Natural killer cell (primary cell): ENCODE data around the gene MAP7D2. TPM values are rescaled to one million over a fixed set of nuclear protein-coding genes. Genes with fewer than 3 reads are reported as not detected.
A peak's percentile ranks its signal among the peaks of the same experiment; 100 is the strongest.

ENCODE experiments used
- ATAC-seq, 3 donors: fragments of 150-1000 bp in 2 of 3; fragments of 200-7000 bp in 1 of 3; cut with Tn5 transposase; 1 replicate in 1 of 3; 2 replicates in 2 of 3; pipeline ENCODE4 v1.10.0; 2021; ENCODE audit warnings: mild to moderate bottlenecking in 2 of 3, moderate library complexity in 2 of 3
- DNase-seq, 2 donors: peaks; one replicate each; pipeline versions ENCODE4 v3.0.0 to v3.0.0-alpha.2; 2013 to 2021; ENCODE audit warnings: mixed read lengths in 1 of 2
- H3K27ac ChIP-seq: one replicate; pipeline ENCODE4 v1.5.1; 2013; ENCODE audit warnings: mild to moderate bottlenecking, low read length
- H3K27me3 ChIP-seq: one replicate; pipeline ENCODE4 v1.6.1; 2013; ENCODE audit warnings: low read length; ENCODE audit not compliant: control insufficient read depth, insufficient read depth
- H3K36me3 ChIP-seq: one replicate; pipeline ENCODE4 v1.6.1; 2013; ENCODE audit warnings: low read length; ENCODE audit not compliant: control insufficient read depth, insufficient read depth
- H3K4me1 ChIP-seq: one replicate; pipeline ENCODE4 v1.6.1; 2013; ENCODE audit warnings: low read length; ENCODE audit not compliant: control insufficient read depth, insufficient read depth
- H3K4me3 ChIP-seq: one replicate; pipeline ENCODE4 v1.5.1; 2013; ENCODE audit warnings: low read length
- H3K9me3 ChIP-seq: one replicate; pipeline ENCODE4 v1.6.1; 2013; ENCODE audit warnings: low read length; ENCODE audit not compliant: control insufficient read depth, insufficient read depth
- H3K27ac Mint-ChIP-seq, 2 donors: one replicate each; pipeline ENCODE4 v1.8.0; 2022; ENCODE audit warnings: mild to moderate bottlenecking in 2 of 2, mixed read lengths in 2 of 2, moderate library complexity in 1 of 2
- H3K27me3 Mint-ChIP-seq, 2 donors: one replicate each; pipeline ENCODE4 v1.8.0; 2022; ENCODE audit warnings: low read depth in 2 of 2, mixed read lengths in 2 of 2
- H3K36me3 Mint-ChIP-seq: one replicate; pipeline ENCODE4 v1.8.0; 2022; ENCODE audit warnings: mixed read lengths
- H3K4me1 Mint-ChIP-seq, 2 donors: one replicate each; pipeline ENCODE4 v1.8.0; 2022; ENCODE audit warnings: mixed read lengths in 2 of 2
- H3K4me3 Mint-ChIP-seq: one replicate; pipeline ENCODE4 v1.8.0; 2022; ENCODE audit warnings: mild to moderate bottlenecking, moderate library complexity, mixed read lengths
- H3K9me3 Mint-ChIP-seq, 2 donors: one replicate each; pipeline ENCODE4 v1.8.0; 2022; ENCODE audit warnings: mixed read lengths in 2 of 2
- WGBS: methylation state at CpG from one replicate; pipeline ENCODE4 v1.1.7; 2013; ENCODE audit warnings: missing lambda C conversion rate; ENCODE audit not compliant: insufficient coverage; 5-methylcytosine and 5-hydroxymethylcytosine counted together
- intact Hi-C: fragments of 100-400 bp; cut with micrococcal nuclease; formaldehyde crosslinking; loops from one replicate; pipeline ENCODE4 v1.14.2; 2022
- total RNA-seq, 4 donors: library from RNA; stranded (reverse); fragments of 120-200 nt in 1 of 4; gene quantifications; one replicate each; pipeline versions ENCODE4 v1.2.3 to v1.2.4, GENCODE V29; 2013 to 2022
- TF ChIP-seq, protein P1 (sequence below): fragments of 200-600 bp; IDR thresholded peaks from one replicate; pipeline ENCODE4 v1.8.0; 2022; ENCODE audit warnings: antibody characterized with exemption

MAP7D2 gene
- total RNA-seq, 3 donors from 2014 or later (not counting 1 experiment from before 2014, with no cell fraction given) = 0.09 to 1.5 TPM; not detected in 1

DNA sequence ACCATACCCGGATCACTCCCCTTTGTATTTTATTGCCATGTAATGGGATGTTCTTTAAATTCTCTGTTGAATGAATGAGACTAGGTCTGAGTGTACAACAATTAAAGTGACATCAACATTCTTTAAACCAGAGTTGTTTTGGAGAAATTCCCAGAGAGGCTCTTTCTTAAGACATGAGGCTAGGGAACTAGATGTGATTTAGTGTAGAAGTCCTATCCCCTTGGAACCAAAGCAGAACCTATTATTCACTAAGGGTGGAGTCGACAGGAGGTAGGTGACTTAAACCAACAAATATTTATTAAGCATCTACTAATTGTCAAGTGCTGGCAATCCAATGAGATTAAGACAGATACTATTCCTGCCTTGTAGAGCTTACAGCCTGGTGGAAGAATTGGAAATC is 23.3 kb upstream of the MAP7D2 start:
- TF ChIP-seq, protein P1, sequence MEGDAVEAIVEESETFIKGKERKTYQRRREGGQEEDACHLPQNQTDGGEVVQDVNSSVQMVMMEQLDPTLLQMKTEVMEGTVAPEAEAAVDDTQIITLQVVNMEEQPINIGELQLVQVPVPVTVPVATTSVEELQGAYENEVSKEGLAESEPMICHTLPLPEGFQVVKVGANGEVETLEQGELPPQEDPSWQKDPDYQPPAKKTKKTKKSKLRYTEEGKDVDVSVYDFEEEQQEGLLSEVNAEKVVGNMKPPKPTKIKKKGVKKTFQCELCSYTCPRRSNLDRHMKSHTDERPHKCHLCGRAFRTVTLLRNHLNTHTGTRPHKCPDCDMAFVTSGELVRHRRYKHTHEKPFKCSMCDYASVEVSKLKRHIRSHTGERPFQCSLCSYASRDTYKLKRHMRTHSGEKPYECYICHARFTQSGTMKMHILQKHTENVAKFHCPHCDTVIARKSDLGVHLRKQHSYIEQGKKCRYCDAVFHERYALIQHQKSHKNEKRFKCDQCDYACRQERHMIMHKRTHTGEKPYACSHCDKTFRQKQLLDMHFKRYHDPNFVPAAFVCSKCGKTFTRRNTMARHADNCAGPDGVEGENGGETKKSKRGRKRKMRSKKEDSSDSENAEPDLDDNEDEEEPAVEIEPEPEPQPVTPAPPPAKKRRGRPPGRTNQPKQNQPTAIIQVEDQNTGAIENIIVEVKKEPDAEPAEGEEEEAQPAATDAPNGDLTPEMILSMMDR = no peak
- Histone ChIP-seq H3K4me3 (no peak overlapping the region), H3K27ac (no peak overlapping the region), H3K4me1 (peaks cover 9% of the 10 kb centered on the region), H3K27me3 (no peaks in the 10 kb centered on the region), H3K36me3 (peaks cover 21% of the 10 kb centered on the region), H3K9me3 (no peaks in the 10 kb centered on the region)
- Mint-ChIP-seq H3K27me3 (no peaks in the 10 kb centered on the region), H3K27ac (peak overlapping the region; percentile 52 to 94), H3K9me3 (no peaks in the 10 kb centered on the region), H3K36me3 (no peaks in the 10 kb centered on the region), H3K4me1 (peaks cover 28 to 33% of the 10 kb centered on the region in 2 donors), H3K4me3 (peak overlapping the region; percentile 92)
- WGBS = no CpG with 5 or more reads among the region's 2 CpGs
- intact Hi-C loops = no loop called here
- ATAC-seq = no peak
- DNase-seq = no peak

DNA sequence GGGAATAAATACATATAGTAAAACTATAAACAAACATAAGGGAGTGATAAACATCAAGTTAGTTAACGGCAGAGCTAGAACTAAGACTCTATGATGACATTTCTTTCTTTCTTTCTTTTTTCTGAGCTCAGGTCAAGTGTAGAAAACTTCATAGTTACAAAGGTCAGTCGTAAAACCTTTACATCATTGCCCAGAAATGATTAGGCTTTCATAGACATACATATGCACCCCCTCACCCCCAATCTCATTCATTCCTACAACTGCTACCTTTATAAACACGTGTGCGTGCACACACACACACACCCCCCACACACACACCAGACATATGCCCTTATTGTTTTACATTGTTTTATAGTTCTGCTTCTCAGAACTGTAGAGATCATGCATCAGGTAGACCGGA is 19.2 kb upstream of the MAP7D2 start:
- Mint-ChIP-seq H3K27me3 (no peaks in the 10 kb centered on the region), H3K4me1 (peaks cover 28 to 32% of the 10 kb centered on the region in 2 donors), H3K9me3 (no peaks in the 10 kb centered on the region), H3K27ac (peak overlapping the region; percentile 9 to 11), H3K4me3 (no peak overlapping the region), H3K36me3 (peaks cover 8% of the 10 kb centered on the region)
- Histone ChIP-seq H3K27ac (no peak overlapping the region), H3K4me1 (peaks cover 2% of the 10 kb centered on the region), H3K9me3 (no peaks in the 10 kb centered on the region), H3K27me3 (no peaks in the 10 kb centered on the region), H3K36me3 (peaks cover 36% of the 10 kb centered on the region), H3K4me3 (no peak overlapping the region)
- ATAC-seq (no peak), DNase-seq (no peak)
- intact Hi-C loops = no loop called here
- TF ChIP-seq, protein P1 = no peak
- 63% methylated on average over 5 of the region's 5 CpGs for WGBS

DNA sequence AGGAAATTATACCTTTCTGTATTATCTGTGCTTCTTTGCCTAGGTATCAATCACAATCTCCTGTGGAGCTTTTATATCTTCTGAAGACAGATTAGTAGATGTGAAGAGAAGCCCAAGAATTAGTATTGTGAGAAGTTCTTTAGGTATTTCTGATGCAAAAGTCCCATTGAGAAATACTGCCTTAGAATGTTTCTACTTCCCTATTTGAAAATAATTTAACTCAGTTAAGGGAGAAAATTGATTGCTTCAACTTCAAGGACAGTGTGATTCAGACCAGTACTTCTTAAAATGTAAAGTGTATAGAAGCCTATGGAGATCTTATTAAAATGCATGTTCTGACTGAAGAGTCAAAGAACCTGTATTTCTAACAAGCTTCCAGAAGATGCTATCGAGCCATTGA is 16.0 kb upstream of the MAP7D2 start:
- H3K4me3 Mint-ChIP-seq = no peak overlapping the region
- H3K27me3 Mint-ChIP-seq = no peaks in the 10 kb centered on the region
- WGBS = 100% methylated on average over 1 of the region's 1 CpG
- peaks cover 10% of the 10 kb centered on the region in 2 donors for H3K4me1 Mint-ChIP-seq
- no peaks in the 10 kb centered on the region for H3K27me3 ChIP-seq
- peaks cover 17% of the 10 kb centered on the region for H3K36me3 Mint-ChIP-seq
- H3K4me3 ChIP-seq = no peak overlapping the region
- no peaks in the 10 kb centered on the region for H3K9me3 Mint-ChIP-seq
- H3K4me1 ChIP-seq = no peaks in the 10 kb centered on the region
- no peak overlapping the region for H3K27ac ChIP-seq
- ATAC-seq (no peak), DNase-seq (no peak)
- intact Hi-C loops = loop anchor here (5.0 kb wide), 1 partner anchor 225 kb away; no protein-coding TSS in a partner anchor
- peaks cover 56% of the 10 kb centered on the region for H3K36me3 ChIP-seq
- TF ChIP-seq, protein P1 = no peak
- H3K27ac Mint-ChIP-seq = peak overlapping the region in 1 of 2 donors; percentile 48
- H3K9me3 ChIP-seq = no peaks in the 10 kb centered on the region

DNA sequence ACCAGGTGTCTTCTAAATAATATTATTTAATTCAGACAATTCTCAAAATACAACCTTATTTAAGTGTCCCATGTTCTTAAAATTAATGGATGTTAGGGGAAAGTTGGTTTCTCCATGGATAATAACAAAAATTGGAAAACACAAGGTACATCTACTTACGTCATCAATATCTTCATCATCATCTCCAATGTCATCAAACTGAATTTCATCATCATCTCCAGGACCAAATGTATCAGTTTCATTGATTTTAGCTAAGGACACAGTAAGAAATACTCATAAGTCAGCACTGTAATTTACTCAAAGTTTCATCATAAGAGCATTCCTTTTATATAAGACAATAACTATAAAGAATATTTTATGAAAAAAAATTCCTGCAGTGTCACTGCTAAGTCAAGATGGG is 13.7 kb upstream of the MAP7D2 start:
- Histone ChIP-seq H3K36me3 (peaks cover 39% of the 10 kb centered on the region), H3K27ac (no peak overlapping the region), H3K27me3 (no peaks in the 10 kb centered on the region), H3K4me1 (no peaks in the 10 kb centered on the region), H3K4me3 (no peak overlapping the region), H3K9me3 (no peaks in the 10 kb centered on the region)
- Mint-ChIP-seq H3K4me3 (no peak overlapping the region), H3K9me3 (no peaks in the 10 kb centered on the region), H3K27ac (no peak overlapping the region), H3K27me3 (no peaks in the 10 kb centered on the region), H3K36me3 (peaks cover 17% of the 10 kb centered on the region), H3K4me1 (no peaks in the 10 kb centered on the region)
- intact Hi-C loops = loop anchor here (5.0 kb wide), 1 partner anchor 223 kb away; no protein-coding TSS in a partner anchor
- no peak for DNase-seq
- 100% methylated on average over 1 of the region's 1 CpG for WGBS
- no peak for ATAC-seq
- TF ChIP-seq, protein P1 = no peak
